ENCODE results near the gene PRH2.

Gene PRH2

DNA sequence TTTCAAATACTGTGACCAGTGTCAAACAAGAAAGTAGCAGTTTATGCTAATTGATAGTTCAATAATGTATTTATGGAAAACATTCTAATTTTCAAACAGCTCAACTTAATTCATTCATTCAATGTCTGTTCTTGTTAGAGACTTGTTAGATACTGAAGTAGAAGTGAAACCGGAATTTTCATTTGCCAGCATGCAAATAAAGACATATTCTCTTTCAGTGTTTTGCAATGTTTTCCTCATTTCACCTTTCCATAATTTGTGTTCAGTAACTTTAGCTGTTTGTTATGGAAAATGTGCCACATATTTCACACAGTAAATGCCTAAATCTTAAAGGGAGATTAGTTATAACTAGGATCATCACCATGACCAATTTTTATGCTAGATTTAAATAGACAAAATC, 36.4 kb downstream of the PRH2 start:
- no peak for DNase-seq

DNA sequence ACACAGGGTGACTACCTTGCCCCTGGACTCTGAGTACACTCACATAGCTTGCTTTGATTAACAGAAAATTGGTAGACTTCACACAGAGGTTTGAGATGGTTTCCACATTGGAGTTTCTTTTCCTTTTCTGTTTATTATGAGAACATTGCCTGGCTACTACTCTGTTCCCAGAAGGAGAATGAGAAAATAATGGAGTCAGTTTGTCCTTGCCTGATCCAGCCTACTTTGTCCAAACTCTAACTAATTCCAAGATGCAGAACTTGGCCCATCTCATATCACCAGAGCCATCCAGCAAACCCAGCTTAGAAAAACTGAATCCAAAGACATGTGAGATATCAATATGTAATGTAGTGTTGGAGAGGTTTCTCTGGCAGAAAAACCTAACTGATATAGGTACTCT, 37.3 kb downstream of the PRH2 start:
- DNase-seq, result no peak

GRCh38 chr12:10967409-10967808, 38.4 kb downstream of the PRH2 start:
- DNase-seq, result no peak

DNA sequence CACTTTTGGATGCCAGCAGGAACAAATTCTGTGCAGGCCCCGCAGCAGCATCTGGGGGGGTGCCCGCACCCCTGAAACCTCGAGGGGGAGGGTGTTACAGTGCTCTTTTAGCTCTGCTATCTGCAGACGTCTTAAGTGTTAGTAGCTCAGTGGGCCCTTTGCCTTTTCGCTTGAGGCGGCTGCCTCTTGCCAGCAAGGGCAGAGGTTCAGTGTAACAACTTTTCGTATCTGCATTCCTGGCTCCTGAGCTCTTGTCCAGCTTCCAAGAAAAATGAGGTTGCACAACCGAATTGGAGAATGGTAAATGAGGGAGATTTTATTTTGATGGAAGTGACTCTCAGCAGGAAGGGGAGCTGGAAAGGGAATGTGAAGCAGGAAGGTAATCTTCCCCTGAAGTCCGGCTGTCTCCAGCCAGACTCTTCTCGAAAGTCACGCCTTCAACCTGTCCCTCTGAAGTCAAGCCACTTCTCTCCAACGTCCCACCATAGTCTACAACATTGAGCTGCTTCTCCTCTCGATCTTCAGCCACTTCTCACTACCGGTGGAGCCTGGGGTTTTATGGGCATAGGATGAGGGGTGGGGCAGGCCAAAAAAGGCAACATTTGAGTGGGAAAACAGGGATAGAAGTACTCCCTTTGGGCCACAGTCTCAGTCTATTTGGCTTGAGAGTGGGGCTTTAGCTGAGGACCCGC, 39.9 kb downstream of the PRH2 start:
- DNase-seq, result no peak

GRCh38 chr12:10974965-10975364, 45.9 kb downstream of the PRH2 start:
- no peak for DNase-seq

GRCh38 chr12:10982244-10982643, 53.2 kb downstream of the PRH2 start:
- DNase-seq, result no peak

All from NCI-H524 treated with DMSO at 0.1 percent for 48 hours (cell line).